ENCODE measurements around the gene KCTD7. TPM values are rescaled to one million over a fixed set of nuclear protein-coding genes. Genes with fewer than 3 reads are reported as not detected.

KCTD7 gene
- total RNA-seq, 4 donors from 2014 or later: 5.2 to 22.8 (median 14.0) TPM

DNA sequence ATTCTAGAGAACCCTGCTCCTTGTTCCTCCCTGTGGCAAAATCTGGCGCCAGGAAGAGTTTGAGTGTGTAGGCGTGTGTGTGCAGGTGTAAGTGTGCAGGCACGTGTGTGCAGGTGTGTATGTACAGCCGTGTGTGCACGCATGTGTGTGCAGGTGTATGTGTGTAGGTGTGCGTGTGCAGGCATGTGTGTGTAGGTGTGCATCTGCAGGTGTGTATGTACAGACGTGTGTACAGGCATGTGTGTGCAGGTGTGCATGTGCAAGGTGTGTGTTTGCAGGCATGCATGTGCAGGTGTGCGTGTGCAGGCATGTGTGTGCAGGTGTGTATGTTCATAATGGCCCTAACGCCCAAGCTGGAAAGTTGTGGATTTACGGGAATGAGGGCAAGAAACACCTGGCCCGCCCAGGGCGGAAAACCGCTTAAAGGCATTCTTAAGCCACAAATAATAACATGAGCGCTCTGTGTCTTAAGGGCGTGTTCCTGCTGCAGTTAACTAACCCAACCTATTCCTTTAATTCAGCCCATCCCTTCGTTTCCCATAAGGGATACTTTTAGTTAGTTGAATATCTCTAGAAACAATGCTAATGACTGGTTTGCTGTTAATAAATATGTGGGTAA, 34.1 kb downstream of the KCTD7 start:
- Histone ChIP-seq H3K27ac (no peak overlapping the region), H3K4me1 (no peaks in the 10 kb centered on the region), H3K27me3 (no peaks in the 10 kb centered on the region), H3K4me3 (no peak overlapping the region), H3K9me3 (no peaks in the 10 kb centered on the region), H3K36me3 (no peaks in the 10 kb centered on the region)
- DNase-seq: no peak
- in situ Hi-C loops (cut with MboI; ENCODE audit: low pct_ligation_motif_present in 1 of 4, low pct_unique_long_range_greater_than_20kb in 1 of 4, low sequenced_read_pairs in 3 of 4): no loop called here
- 88 to 97% methylated on average over 8 to 16 of the region's 16 CpGs for WGBS, 2 donors (ENCODE audit: low coverage in 1 of 2)
- TF ChIP-seq POLR2A (IDR thresholded peaks at IDR 0.05) (no peak), EP300 (IDR thresholded peaks at IDR 0.05; ENCODE audit: low read depth) (no peak), POLR2AphosphoS5 (IDR thresholded peaks at IDR 0.05) (no peak)
- TF ChIP-seq, protein P1, sequence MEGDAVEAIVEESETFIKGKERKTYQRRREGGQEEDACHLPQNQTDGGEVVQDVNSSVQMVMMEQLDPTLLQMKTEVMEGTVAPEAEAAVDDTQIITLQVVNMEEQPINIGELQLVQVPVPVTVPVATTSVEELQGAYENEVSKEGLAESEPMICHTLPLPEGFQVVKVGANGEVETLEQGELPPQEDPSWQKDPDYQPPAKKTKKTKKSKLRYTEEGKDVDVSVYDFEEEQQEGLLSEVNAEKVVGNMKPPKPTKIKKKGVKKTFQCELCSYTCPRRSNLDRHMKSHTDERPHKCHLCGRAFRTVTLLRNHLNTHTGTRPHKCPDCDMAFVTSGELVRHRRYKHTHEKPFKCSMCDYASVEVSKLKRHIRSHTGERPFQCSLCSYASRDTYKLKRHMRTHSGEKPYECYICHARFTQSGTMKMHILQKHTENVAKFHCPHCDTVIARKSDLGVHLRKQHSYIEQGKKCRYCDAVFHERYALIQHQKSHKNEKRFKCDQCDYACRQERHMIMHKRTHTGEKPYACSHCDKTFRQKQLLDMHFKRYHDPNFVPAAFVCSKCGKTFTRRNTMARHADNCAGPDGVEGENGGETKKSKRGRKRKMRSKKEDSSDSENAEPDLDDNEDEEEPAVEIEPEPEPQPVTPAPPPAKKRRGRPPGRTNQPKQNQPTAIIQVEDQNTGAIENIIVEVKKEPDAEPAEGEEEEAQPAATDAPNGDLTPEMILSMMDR (IDR thresholded peaks at IDR 0.05): no peak
- intact Hi-C loops (cut with DNase I; ENCODE audit: low total_unique reads): no loop called here

DNA sequence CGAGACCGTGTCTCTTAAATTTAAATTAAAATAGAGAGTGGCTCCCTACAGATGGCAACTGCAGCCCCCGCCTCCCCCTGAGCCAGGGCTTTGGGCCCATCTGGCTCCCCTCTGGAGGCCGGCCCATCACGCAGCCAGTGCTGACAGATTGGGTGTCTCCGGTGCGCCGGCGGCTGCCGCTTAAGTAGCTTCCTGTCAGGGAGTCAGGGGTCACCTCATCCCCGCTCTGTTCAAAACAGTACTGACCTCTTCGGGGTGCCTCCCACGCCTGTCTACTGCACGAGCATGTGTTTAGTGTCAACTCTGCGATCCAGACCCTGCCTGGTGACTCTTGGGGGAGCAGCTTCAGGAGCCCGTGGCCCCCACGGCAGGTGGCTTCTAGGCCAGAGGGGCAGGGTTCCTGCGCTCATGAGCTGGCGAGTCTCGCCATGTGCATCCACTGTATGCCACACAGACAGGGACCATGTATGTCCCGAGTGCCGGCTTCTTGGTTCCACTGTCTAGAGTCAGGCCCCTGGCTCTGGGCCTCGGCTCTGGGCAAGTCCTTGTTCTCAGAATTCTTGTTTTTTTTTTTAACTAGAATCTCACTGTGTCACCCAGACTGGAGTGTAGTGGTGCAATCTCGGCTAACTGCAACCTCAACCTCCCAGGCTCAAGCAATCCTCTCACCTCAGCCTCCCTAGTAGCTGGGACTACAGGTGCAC, 36.1 kb downstream of the KCTD7 start:
- in situ Hi-C loops (cut with MboI; ENCODE audit: low pct_ligation_motif_present in 1 of 4, low pct_unique_long_range_greater_than_20kb in 1 of 4, low sequenced_read_pairs in 3 of 4) (no loop called here), intact Hi-C loops (cut with DNase I; ENCODE audit: low total_unique reads) (no loop called here)
- no peak for TF ChIP-seq POLR2A (IDR thresholded peaks at IDR 0.05)
- TF ChIP-seq, protein P1 (IDR thresholded peaks at IDR 0.05): no peak
- H3K4me3 ChIP-seq: no peak overlapping the region
- no peaks in the 10 kb centered on the region for H3K27me3 ChIP-seq
- no peaks in the 10 kb centered on the region for H3K9me3 ChIP-seq
- DNase-seq: no peak
- no peaks in the 10 kb centered on the region for H3K4me1 ChIP-seq
- no peaks in the 10 kb centered on the region for H3K36me3 ChIP-seq
- H3K27ac ChIP-seq: no peak overlapping the region
- 76 to 100% methylated on average over 1 to 22 of the region's 24 CpGs for WGBS, 2 donors (ENCODE audit: low coverage in 1 of 2)

DNA sequence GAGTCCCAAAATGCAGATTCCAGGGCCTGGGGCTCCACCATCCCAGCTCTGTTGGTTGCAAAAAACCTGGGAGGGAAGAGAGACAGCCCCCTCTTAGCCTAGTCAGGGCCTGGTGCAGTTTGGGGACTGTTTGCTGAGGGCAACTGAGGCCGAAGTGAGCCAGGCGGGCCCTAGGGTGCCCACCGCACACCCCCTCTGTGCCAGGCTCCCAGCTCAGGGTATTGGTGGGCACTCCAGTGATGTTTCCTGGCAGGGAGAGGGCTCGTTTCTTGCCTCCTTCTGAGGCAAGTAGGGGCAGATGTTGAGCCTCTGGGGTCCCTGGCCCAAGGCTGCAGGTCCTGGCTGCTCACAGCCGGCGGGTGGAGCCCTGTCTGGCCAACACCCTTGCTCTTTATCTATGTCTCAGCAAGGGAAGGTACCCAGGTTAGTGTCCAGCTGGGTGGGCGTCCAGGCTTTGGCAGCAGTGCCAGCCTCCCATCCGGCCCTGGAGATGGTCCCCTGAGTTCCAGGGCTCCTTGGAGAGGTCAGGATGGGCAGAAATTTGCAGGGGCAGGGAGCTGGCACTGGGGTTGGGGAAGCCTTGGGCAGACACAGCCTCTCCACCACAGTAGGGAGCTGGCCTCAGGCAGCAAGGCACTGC, 37.8 kb downstream of the KCTD7 start:
- Histone ChIP-seq H3K36me3 (no peaks in the 10 kb centered on the region), H3K27ac (no peak overlapping the region), H3K4me3 (no peak overlapping the region), H3K27me3 (no peaks in the 10 kb centered on the region), H3K9me3 (no peaks in the 10 kb centered on the region), H3K4me1 (no peaks in the 10 kb centered on the region)
- in situ Hi-C loops (cut with MboI; ENCODE audit: low pct_ligation_motif_present in 1 of 4, low pct_unique_long_range_greater_than_20kb in 1 of 4, low sequenced_read_pairs in 3 of 4): no loop called here
- intact Hi-C loops (cut with DNase I; ENCODE audit: low total_unique reads): no loop called here
- no peak for DNase-seq
- WGBS, 2 donors (ENCODE audit: low coverage in 1 of 2): 96% methylated on average over 5 of the region's 8 CpGs; no CpG with 5 or more reads in 1 of the 2 donors
- no peak for TF ChIP-seq EP300 (IDR thresholded peaks at IDR 0.05; ENCODE audit: low read depth)
- TF ChIP-seq POLR2AphosphoS5 (IDR thresholded peaks at IDR 0.05): no peak
- TF ChIP-seq POLR2A (IDR thresholded peaks at IDR 0.05): no peak
- TF ChIP-seq, protein P1 (IDR thresholded peaks at IDR 0.05): no peak

DNA sequence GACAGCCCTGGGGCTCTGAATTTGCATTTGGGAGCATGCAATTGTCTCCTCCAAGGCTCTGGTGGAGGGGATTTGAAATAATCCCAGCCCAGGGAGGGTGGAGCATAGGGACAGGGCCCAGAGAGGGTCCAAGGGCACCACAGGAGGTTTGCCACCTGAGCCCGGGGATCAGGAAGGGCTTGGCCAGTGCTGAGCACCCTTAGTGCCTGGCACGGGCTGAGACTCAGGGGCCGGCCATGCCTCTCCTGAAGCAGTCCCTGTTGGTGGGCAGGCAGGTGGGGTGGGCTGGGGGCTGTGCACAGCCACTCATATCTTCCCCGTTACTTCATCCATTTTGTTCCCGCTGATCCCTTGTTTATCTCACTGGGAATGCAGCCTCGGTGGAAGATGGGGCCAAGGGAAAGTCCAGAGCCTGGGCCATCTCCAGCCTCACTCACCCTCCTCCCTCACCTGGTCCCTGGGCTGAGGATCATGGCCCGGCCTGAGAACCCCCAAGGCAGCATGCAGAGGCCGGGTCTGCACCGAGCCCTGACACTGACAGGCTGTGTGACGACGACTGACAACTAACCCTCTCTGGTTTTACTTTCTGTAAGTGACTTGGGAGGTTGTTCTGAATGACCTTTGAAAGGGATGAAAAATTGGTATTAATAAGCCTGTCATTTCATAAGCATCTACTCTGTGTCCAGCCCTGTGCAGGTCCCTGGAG, 38.5 kb downstream of the KCTD7 start:
- Histone ChIP-seq H3K36me3 (no peaks in the 10 kb centered on the region), H3K4me1 (no peaks in the 10 kb centered on the region), H3K4me3 (no peak overlapping the region), H3K27ac (no peak overlapping the region), H3K27me3 (no peaks in the 10 kb centered on the region), H3K9me3 (no peaks in the 10 kb centered on the region)
- TF ChIP-seq POLR2A (IDR thresholded peaks at IDR 0.05) (no peak), EP300 (IDR thresholded peaks at IDR 0.05; ENCODE audit: low read depth) (no peak), POLR2AphosphoS5 (IDR thresholded peaks at IDR 0.05) (no peak)
- TF ChIP-seq, protein P1 (IDR thresholded peaks at IDR 0.05): no peak
- in situ Hi-C loops (cut with MboI; ENCODE audit: low pct_ligation_motif_present in 1 of 4, low pct_unique_long_range_greater_than_20kb in 1 of 4, low sequenced_read_pairs in 3 of 4) (no loop called here), intact Hi-C loops (cut with DNase I; ENCODE audit: low total_unique reads) (no loop called here)
- 90% methylated on average over 11 of the region's 11 CpGs; no CpG with 5 or more reads in 1 of the 2 donors for WGBS, 2 donors (ENCODE audit: low coverage in 1 of 2)
- no peak for DNase-seq

Measured in transverse colon (tissue), 4 donors.